AG04450 (cell line): Measurements from ENCODE around the gene TRIM71. TPM values are rescaled to one million over a fixed set of nuclear protein-coding genes. Genes with fewer than 3 reads are reported as not detected.

ENCODE experiments used
- CTCF ChIA-PET: fragments of 300-600, 350-600 bp; formaldehyde crosslinking; extraction: SDS; loops from one replicate; lab custom pipeline; 2022; ENCODE audit warnings: antibody characterized with exemption, inconsistent platforms; lab: Charles Lee
- POLR2A ChIA-PET: fragments of 350-600 bp; formaldehyde crosslinking; extraction: SDS; loops from one replicate; lab custom pipeline; 2021; ENCODE audit warnings: antibody characterized with exemption, inconsistent platforms; lab: Yijun Ruan, JAX
- DNase-seq: peaks from one replicate; pipeline ENCODE4 v3.0.0-alpha.2; 2011; ENCODE audit warnings: low read depth, low spot score
- H3K27ac ChIP-seq: one replicate; pipeline ENCODE4 v1.5.1; 2012; ENCODE audit warnings: low read depth, low read length, control low read depth
- H3K27me3 ChIP-seq: one replicate; pipeline ENCODE4 v1.6.0; 2012; ENCODE audit warnings: low read length; ENCODE audit not compliant: control insufficient read depth, insufficient read depth
- H3K4me3 ChIP-seq: 2 replicates; pipeline ENCODE4 v1.5.1; 2011; ENCODE audit warnings: mild to moderate bottlenecking, low read depth, low read length, control low read depth
- H3K9me3 ChIP-seq: 2 replicates; pipeline ENCODE4 v1.5.1; 2012; ENCODE audit warnings: low read length; ENCODE audit not compliant: control insufficient read depth, insufficient read depth
- polyA plus RNA-seq: library from polyadenylated mRNA; depleted of rRNA; stranded (reverse); fragments of >200 nt; gene quantifications from 2 replicates; pipeline ENCODE4 v1.2.3, GENCODE V29; 2011
- TF ChIP-seq, protein P1 (sequence below): IDR thresholded peaks from 2 replicates; pipeline ENCODE4 v1.5.1; 2011; ENCODE audit warnings: low read depth, low read length, control low read depth, inconsistent platforms

TRIM71 gene
- polyA plus RNA-seq, 1 experiment: not detected

DNA sequence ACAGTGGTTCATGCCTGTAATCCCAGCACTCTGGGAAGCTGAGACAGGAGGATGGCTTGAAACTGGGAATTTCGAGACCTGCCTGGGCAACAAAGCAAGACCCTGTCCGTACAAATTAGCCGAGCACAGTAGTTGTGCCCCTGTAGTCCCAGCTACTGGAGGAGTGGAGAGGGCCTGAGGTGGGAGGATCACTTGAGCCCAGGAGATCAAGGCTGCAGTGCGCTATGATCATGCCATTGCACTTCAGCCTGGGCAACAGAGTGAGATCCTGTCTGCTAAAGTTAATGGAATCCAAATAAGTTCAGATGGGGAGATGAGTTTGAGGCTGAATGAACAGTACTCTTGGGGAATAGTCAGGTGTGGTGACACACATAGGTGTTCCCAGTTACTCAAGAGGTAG lies 14.4 kb downstream of the TRIM71 start:
- ChIA-PET CTCF (no interaction called here), POLR2A (no interaction called here)
- Histone ChIP-seq H3K27me3 (peaks cover 22% of the 10 kb centered on the region), H3K4me3 (no peak overlapping the region), H3K27ac (no peak overlapping the region), H3K9me3 (no peaks in the 10 kb centered on the region)
- DNase-seq: no peak
- TF ChIP-seq, protein P1, sequence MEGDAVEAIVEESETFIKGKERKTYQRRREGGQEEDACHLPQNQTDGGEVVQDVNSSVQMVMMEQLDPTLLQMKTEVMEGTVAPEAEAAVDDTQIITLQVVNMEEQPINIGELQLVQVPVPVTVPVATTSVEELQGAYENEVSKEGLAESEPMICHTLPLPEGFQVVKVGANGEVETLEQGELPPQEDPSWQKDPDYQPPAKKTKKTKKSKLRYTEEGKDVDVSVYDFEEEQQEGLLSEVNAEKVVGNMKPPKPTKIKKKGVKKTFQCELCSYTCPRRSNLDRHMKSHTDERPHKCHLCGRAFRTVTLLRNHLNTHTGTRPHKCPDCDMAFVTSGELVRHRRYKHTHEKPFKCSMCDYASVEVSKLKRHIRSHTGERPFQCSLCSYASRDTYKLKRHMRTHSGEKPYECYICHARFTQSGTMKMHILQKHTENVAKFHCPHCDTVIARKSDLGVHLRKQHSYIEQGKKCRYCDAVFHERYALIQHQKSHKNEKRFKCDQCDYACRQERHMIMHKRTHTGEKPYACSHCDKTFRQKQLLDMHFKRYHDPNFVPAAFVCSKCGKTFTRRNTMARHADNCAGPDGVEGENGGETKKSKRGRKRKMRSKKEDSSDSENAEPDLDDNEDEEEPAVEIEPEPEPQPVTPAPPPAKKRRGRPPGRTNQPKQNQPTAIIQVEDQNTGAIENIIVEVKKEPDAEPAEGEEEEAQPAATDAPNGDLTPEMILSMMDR: no peak

DNA sequence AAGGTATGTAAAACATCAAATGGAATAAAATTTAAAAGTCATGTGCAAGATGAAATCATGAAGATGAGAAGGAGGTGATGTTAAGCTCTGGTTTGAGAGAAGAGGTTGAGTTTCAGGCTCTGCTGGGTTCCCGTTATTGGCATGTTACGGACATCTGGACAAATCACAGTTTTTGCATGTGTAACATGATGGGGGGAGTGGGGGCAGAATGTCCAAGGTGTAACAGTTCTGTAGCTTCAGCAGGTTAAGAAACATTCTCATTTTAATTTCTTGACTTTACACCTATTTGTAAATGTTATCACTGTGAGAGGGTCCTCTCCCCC lies 17.2 kb downstream of the TRIM71 start:
- Histone ChIP-seq H3K4me3 (no peak overlapping the region), H3K27me3 (peaks cover 26% of the 10 kb centered on the region), H3K27ac (no peak overlapping the region), H3K9me3 (no peaks in the 10 kb centered on the region)
- CTCF ChIA-PET: no interaction called here
- POLR2A ChIA-PET: no interaction called here
- no peak for DNase-seq
- TF ChIP-seq, protein P1: no peak

DNA sequence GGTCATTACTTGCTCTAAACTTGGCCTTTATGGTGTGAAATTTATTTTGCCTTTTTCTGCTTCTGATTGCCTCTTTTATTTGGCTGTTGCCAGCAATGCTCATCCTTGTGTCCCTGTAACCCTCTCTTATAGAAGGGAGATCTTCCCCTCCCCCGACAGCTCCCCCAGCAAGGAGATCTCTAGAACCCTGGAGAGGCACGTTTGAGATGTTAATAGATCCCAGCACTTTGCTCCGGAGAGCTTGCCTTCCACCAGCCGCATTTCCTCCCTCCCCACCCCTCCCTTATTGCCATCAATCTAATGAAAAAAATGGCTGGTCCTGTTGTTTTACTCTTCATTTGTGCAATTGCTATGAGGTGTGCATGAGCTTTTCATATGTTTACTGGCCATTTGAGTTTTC lies 18.2 kb downstream of the TRIM71 start:
- Histone ChIP-seq H3K4me3 (no peak overlapping the region), H3K27me3 (peaks cover 26% of the 10 kb centered on the region), H3K27ac (no peak overlapping the region), H3K9me3 (no peaks in the 10 kb centered on the region; the same call in 1 of the 2 replicates)
- no peak for DNase-seq
- TF ChIP-seq, protein P1: no peak
- POLR2A ChIA-PET: no interaction called here
- CTCF ChIA-PET: no interaction called here

DNA sequence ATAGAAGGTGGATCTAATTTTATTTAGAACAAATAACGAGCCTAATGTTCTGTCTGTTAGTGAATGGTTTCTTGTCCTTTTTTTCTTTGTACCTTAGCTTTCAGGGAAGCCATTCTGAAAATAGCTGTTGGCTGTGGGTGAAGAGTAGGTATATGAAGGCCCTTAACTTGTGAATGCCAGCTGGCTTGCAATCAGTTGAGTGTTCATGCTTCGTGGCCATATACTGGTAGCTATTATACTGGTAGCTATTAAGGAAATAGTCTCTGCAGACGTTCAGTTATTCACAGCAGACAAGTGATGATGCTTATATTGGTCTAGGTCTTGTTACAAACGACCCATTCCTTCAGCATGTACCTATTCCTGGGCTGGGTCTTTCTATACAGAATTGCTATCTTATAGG lies 18.8 kb downstream of the TRIM71 start:
- DNase-seq: no peak
- Histone ChIP-seq H3K4me3 (no peak overlapping the region), H3K27me3 (peaks cover 26% of the 10 kb centered on the region), H3K9me3 (no peaks in the 10 kb centered on the region; the same call in 1 of the 2 replicates), H3K27ac (no peak overlapping the region)
- ChIA-PET POLR2A (no interaction called here), CTCF (no interaction called here)
- TF ChIP-seq, protein P1: no peak

DNA sequence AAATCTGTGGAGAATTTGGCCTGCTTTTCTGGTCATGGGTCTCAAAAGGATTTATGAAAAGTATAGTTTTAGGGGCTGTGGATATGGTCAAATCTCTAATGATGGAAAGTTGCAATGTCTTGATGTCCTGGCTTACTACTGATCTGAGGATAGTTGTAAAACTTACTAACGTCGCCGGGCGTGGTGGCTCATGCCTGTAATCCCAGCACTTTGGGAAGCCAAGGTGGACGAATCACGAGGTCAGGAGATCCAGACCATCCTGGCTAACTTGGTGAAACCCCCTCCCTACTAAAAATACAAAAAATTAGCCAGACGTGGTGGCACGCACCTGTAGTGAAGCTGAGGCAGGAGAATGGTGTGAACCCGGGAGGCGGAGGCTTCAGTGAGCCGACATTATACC lies 19.6 kb downstream of the TRIM71 start:
- Histone ChIP-seq H3K4me3 (no peak overlapping the region), H3K9me3 (no peaks in the 10 kb centered on the region; the same call in 1 of the 2 replicates), H3K27me3 (peaks cover 26% of the 10 kb centered on the region), H3K27ac (no peak overlapping the region)
- ChIA-PET POLR2A (no interaction called here), CTCF (no interaction called here)
- DNase-seq: no peak
- TF ChIP-seq, protein P1: no peak
